ENCODE data around the gene NR2F1-AS1. TPM values are rescaled to one million over a fixed set of nuclear protein-coding genes. Genes with fewer than 3 reads are reported as not detected.

NR2F1-AS1 gene
- total RNA-seq, 4 donors from 2014 or later: 0.35 to 9.1 (median 3.2) TPM

DNA sequence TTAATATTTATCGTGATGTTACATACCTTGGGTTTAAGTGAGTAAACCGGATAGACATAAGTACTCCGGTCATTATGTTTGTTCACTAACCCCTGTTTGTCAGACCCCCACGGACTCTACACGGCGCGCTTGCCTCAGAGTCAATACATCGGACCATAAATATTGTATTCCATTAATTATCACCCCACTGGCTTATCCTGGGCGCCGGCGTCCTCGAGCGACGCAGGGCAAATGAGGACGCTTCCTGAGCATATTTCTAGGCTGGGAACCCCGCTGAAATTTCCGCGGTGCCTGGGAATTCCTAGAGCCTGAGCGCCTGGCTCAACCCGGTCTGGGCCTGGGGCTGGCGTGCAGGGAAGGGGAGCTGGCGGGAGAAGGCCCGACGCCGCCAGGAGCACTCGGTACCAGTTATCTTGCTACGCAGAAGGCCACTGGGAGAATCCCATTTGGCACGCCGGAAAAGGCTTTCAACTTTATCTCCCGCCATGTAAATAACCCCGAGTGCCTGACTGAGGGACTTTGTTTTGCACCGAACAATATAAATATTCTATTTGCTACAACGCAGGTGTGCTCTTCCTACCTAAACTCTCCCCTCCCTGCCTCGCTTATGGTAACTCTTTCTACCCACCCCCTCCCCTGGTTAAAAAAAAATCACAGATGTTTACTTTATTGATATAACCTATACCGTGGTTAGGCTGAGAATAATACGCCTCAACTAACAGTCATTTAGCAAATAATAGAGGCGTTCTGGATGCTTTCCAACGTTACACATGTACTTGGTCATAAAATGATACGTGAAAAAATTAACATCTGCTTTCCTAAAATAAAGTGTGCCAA lies 21.4 kb upstream of the NR2F1-AS1 start:
- peaks cover 0 to 54% of the 10 kb centered on the region in 2 donors for H3K27me3 ChIP-seq
- H3K36me3 ChIP-seq: no peaks in the 10 kb centered on the region
- H3K4me1 ChIP-seq: peaks cover 0 to 9% (median 0%) of the 10 kb centered on the region in 4 donors
- no peak overlapping the region for H3K27ac ChIP-seq
- H3K4me3 ChIP-seq: no peak overlapping the region
- TF ChIP-seq, protein P1, sequence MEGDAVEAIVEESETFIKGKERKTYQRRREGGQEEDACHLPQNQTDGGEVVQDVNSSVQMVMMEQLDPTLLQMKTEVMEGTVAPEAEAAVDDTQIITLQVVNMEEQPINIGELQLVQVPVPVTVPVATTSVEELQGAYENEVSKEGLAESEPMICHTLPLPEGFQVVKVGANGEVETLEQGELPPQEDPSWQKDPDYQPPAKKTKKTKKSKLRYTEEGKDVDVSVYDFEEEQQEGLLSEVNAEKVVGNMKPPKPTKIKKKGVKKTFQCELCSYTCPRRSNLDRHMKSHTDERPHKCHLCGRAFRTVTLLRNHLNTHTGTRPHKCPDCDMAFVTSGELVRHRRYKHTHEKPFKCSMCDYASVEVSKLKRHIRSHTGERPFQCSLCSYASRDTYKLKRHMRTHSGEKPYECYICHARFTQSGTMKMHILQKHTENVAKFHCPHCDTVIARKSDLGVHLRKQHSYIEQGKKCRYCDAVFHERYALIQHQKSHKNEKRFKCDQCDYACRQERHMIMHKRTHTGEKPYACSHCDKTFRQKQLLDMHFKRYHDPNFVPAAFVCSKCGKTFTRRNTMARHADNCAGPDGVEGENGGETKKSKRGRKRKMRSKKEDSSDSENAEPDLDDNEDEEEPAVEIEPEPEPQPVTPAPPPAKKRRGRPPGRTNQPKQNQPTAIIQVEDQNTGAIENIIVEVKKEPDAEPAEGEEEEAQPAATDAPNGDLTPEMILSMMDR (IDR thresholded peaks at IDR 0.05): no peak
- no peak for TF ChIP-seq POLR2A (IDR thresholded peaks at IDR 0.05)
- no peaks in the 10 kb centered on the region for H3K9me3 ChIP-seq
- no peak for DNase-seq

DNA sequence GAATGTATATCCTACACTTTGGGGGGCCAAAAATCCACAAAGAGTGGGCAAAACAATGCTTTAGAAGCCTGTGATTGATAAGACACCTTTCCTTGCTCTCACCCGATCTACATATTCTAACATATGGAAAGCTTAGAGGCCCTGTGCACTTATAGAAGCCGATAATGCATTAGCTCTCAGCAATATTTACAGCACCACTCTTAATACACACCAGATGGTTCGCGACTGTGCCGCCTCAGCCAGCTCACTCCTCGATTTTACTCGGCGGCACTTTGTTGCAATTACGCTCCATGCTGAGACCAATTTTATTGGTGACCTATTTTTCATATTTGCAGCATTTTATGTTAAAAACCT lies 20.8 kb upstream of the NR2F1-AS1 start:
- Histone ChIP-seq H3K27me3 (peaks cover 0 to 53% of the 10 kb centered on the region in 2 donors), H3K4me1 (peaks cover 0 to 9% (median 0%) of the 10 kb centered on the region in 4 donors), H3K4me3 (no peak overlapping the region), H3K9me3 (no peaks in the 10 kb centered on the region), H3K36me3 (no peaks in the 10 kb centered on the region), H3K27ac (no peak overlapping the region)
- no peak for DNase-seq
- TF ChIP-seq POLR2A (IDR thresholded peaks at IDR 0.05): no peak
- TF ChIP-seq, protein P1 (IDR thresholded peaks at IDR 0.05): no peak

DNA sequence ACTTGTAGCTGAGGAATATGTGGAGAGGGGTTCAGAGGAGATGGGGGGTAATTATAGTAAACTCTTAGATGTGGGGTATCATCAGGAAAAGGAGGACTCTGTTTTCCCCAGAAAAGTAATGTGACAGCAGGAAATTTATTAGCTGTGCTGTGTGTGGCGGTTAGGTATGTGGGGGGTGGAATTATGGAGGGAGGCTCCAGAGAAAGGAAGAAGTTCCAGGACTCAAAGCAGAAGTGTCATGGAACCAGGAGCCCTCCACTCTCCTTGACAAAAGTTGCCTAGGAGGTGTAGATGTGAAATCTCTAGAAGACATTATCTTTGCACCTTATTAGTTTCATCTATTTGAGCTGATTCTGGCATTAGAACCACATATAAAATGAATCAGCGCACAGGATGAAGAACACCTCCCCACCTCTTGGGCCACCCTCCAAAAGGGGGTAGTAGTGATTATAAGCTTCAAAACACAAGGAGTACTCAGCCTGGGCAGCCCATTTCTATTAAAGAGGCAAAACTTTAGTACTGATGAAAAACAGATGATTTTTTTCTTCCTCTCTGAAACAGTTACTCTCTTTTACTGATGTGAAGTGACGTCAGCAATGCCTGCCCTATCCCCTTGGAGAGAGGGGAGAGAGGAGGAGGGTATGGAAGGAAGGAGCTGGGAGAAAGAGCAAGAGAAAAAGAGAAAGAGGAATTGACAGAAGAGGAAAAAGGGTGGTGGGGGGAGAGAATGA lies 20.2 kb upstream of the NR2F1-AS1 start:
- no peaks in the 10 kb centered on the region for H3K9me3 ChIP-seq
- H3K4me3 ChIP-seq: no peak overlapping the region
- peaks cover 0 to 59% of the 10 kb centered on the region in 2 donors for H3K27me3 ChIP-seq
- TF ChIP-seq POLR2A (IDR thresholded peaks at IDR 0.05): no peak
- TF ChIP-seq, protein P1 (IDR thresholded peaks at IDR 0.05): no peak
- H3K27ac ChIP-seq: no peak overlapping the region
- DNase-seq: no peak
- H3K36me3 ChIP-seq: no peaks in the 10 kb centered on the region
- peaks cover 0 to 9% (median 0%) of the 10 kb centered on the region in 4 donors for H3K4me1 ChIP-seq

DNA sequence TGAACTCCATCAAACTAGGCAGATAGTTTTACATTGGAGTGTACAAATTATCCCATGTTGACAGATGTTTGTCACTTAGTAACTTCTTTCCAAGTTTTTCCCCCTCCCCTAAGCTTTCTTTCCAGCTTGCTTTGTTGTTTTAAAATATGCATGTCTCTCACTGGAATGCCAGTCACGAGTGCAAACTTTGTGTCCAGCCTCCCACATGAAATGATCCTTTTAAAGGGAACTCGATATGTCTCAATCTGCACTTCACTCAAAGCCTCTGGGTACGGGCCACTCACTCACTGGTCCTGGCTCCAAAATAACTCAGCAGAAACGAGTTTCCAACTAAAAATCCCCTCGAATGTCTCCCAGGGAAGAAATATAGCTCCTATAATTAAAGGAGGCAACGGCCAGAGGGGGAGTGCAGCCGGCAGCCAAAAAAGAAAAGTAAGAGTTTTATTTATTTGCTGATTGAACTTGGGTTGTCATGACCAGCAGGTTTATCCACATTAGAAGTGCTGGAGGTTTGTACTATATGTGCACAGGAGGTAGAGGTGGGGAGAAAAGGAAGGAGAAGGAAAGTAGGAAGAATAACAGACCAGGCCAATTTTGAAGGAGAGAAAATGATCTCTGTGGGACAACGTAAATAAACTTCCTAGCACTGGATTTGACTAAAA lies 19.5 kb upstream of the NR2F1-AS1 start:
- no peaks in the 10 kb centered on the region for H3K36me3 ChIP-seq
- H3K9me3 ChIP-seq: peaks cover 0 to 1% (median 0%) of the 10 kb centered on the region in 4 donors
- no peak overlapping the region for H3K4me3 ChIP-seq
- no peak overlapping the region for H3K27ac ChIP-seq
- TF ChIP-seq POLR2A (IDR thresholded peaks at IDR 0.05): no peak
- TF ChIP-seq, protein P1 (IDR thresholded peaks at IDR 0.05): no peak
- peaks cover 0 to 9% (median 0%) of the 10 kb centered on the region in 4 donors for H3K4me1 ChIP-seq
- no peak for DNase-seq
- H3K27me3 ChIP-seq: peaks cover 0 to 64% of the 10 kb centered on the region in 2 donors

DNA sequence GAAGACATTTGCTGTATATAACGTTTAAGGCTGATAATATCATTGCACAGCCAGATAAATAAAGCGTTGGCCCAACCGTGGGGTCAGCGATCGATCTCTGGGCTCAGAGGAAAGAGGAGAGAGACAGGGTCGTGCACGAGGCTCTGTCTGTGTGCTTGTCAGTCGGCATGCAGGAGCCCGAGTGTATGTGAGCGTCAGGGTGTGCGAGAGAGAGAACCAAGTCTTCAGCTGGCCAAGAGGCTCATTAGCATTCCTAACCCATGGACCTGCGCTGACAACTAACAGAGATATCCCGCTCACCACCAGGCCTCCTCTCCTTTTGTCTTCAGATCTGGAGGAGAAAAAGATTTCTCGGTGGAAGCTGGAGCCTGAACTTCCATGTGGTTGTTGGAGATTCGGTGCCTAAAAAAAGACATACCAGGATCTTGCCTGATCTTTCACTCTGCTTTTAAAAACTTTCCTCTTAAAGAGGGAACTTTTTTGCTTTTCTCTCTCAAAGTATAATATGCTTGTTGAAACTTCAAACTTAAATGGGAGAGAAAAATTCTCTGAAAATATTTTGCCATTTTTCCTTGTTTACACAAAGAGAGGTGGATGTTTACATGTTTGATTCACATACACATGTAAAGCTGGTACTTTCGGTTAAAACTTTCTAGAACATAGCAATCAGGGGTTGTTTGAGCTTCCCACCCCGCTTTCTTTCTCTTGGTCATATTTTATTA lies 18.5 kb upstream of the NR2F1-AS1 start:
- Histone ChIP-seq H3K4me3 (no peak overlapping the region), H3K36me3 (no peaks in the 10 kb centered on the region), H3K27ac (no peak overlapping the region), H3K4me1 (peaks cover 0 to 8% (median 0%) of the 10 kb centered on the region in 4 donors), H3K9me3 (peaks cover 0 to 10% (median 0%) of the 10 kb centered on the region in 4 donors), H3K27me3 (peaks cover 0 to 68% of the 10 kb centered on the region in 2 donors)
- DNase-seq: no peak
- TF ChIP-seq, protein P1 (IDR thresholded peaks at IDR 0.05): no peak
- no peak for TF ChIP-seq POLR2A (IDR thresholded peaks at IDR 0.05)
